PC-9 (cell line): ENCODE results near the gene PTPRT. TPM values are rescaled to one million over a fixed set of nuclear protein-coding genes. Genes with fewer than 3 reads are reported as not detected.

ENCODE experiments used
- BruUV-seq: library from RNA; stranded (reverse); fragments of 400-500 nt; replicated peaks from 2 replicates; lab custom pipeline; 2021; lab: Mats Ljungman, UMichigan
- CTCF ChIA-PET: fragments of 300-600 bp; sonication (Branson Sonifier 250); formaldehyde crosslinking; loops from one replicate; lab custom pipeline; 2022; ENCODE audit warnings: antibody characterized with exemption; lab: Charles Lee
- POLR2A ChIA-PET: fragments of 300-600 bp; sonication (Branson Sonifier 250); formaldehyde crosslinking; loops from one replicate; lab custom pipeline; 2022; ENCODE audit warnings: antibody characterized with exemption; ENCODE audit not compliant: unreplicated experiment; lab: Charles Lee
- DNase-seq, 2 experiments: peaks; one replicate each; pipeline versions ENCODE4 v3.0.0 to v3.0.0-alpha.2; 2015 to 2022; ENCODE audit warnings: mixed read lengths in 1 of 2
- H2AFZ ChIP-seq: fragments of 200-600 bp; sonication (generic); 2 replicates; pipeline ENCODE4 v1.8.1; 2017; ENCODE audit warnings: antibody characterized with exemption
- H3F3A ChIP-seq: fragments of 200-600 bp; sonication (generic); 2 replicates; pipeline ENCODE4 v1.8.1; 2017; ENCODE audit warnings: antibody characterized with exemption, mild to moderate bottlenecking, low read depth; ENCODE audit not compliant: insufficient read depth
- H3K27ac ChIP-seq: fragments of 200-600 bp; sonication (generic); 2 replicates; pipeline ENCODE4 v1.6.1; 2016; ENCODE audit warnings: mixed run types
- H3K27me3 ChIP-seq: fragments of 200-600 bp; sonication (generic); 2 replicates; pipeline ENCODE4 v1.6.1; 2016; ENCODE audit warnings: low read depth, mixed run types; ENCODE audit not compliant: insufficient read depth
- H3K36me3 ChIP-seq: fragments of 200-600 bp; sonication (generic); 2 replicates; pipeline ENCODE4 v1.6.1; 2016; ENCODE audit warnings: low read depth, mixed run types
- H3K4me1 ChIP-seq: fragments of 200-600 bp; sonication (generic); replicated peaks from 2 replicates; pipeline ENCODE4 v1.6.1; 2016; ENCODE audit warnings: mixed run types; ENCODE audit not compliant: insufficient read depth
- H3K4me2 ChIP-seq: fragments of 200-600 bp; sonication (generic); 2 replicates; pipeline ENCODE4 v1.6.1; 2017; ENCODE audit warnings: mixed run types
- H3K4me3 ChIP-seq: fragments of 200-600 bp; sonication (generic); 2 replicates; pipeline ENCODE4 v1.6.1; 2016; ENCODE audit warnings: mixed run types
- H3K79me2 ChIP-seq: fragments of 200-600 bp; sonication (generic); 2 replicates; pipeline ENCODE4 v1.6.1; 2017; ENCODE audit warnings: low read depth, mixed run types
- H3K9me2 ChIP-seq: fragments of 200-600 bp; sonication (generic); 2 replicates; pipeline ENCODE4 v1.8.1; 2017; ENCODE audit warnings: mild to moderate bottlenecking; ENCODE audit not compliant: insufficient read depth
- H3K9me3 ChIP-seq: fragments of 200-600 bp; sonication (generic); 2 replicates; pipeline ENCODE4 v1.8.1; 2016; ENCODE audit warnings: low read depth; ENCODE audit not compliant: insufficient read depth
- H4K20me1 ChIP-seq: fragments of 200-600 bp; sonication (generic); 2 replicates; pipeline ENCODE4 v1.8.1; 2017; ENCODE audit not compliant: insufficient read depth
- EZH2 ChIP-seq: fragments of 200-600 bp; sonication (generic); IDR thresholded peaks from 2 replicates; pipeline ENCODE4 v1.8.0; 2017; ENCODE audit warnings: antibody characterized with exemption, low read depth
- intact Hi-C: fragments of 100-400 bp; cut with micrococcal nuclease; formaldehyde crosslinking; loops from one replicate; pipeline ENCODE4 v1.10.0; 2022; ENCODE audit not compliant: unreplicated experiment
- total RNA-seq: library from RNA; stranded (reverse); gene quantifications from 2 replicates; pipeline ENCODE4 v1.2.3, GENCODE V29; 2021
- TF ChIP-seq, protein P1 (sequence below): fragments of 200-600 bp; sonication (generic); conservative IDR thresholded peaks from 2 replicates; pipeline ENCODE4 v1.6.1; 2017; ENCODE audit warnings: mixed run types, antibody characterized with exemption, mild to moderate bottlenecking, moderate library complexity

PTPRT gene
- total RNA-seq, 1 experiment from 2014 or later = not detected

DNA sequence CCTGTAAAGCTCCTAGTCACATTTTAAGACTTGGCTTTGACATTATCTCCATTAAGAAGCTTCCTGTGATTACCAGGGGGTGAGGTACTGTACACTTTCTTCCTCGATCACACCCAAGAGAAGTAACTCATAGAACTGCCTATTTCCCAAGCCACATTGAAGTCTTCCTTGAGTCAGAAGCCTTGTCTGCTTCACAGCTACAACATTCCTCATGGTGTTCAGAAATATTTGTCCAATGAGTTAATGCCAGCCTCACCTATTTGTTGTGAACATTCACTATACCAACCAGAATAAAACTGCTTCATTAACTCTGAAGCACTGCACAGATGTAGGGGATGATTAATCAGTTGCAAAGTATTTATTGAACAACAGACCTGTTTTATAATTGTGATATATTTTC, 622.3 kb downstream of the PTPRT start:
- Histone ChIP-seq H3K4me1 (no peaks in the 10 kb centered on the region), H3K79me2 (no peaks in the 10 kb centered on the region), H3K4me2 (no peak overlapping the region), H3K9me2 (no peaks in the 10 kb centered on the region), H3K27ac (no peak overlapping the region), H4K20me1 (no peaks in the 10 kb centered on the region), H3K9me3 (no peaks in the 10 kb centered on the region), H3F3A (no peaks in the 10 kb centered on the region), H2AFZ (no peak overlapping the region), H3K27me3 (peaks cover 12% of the 10 kb centered on the region), H3K36me3 (no peaks in the 10 kb centered on the region), H3K4me3 (no peak overlapping the region)
- no TSS peak for BruUV-seq
- TF ChIP-seq, protein P1, sequence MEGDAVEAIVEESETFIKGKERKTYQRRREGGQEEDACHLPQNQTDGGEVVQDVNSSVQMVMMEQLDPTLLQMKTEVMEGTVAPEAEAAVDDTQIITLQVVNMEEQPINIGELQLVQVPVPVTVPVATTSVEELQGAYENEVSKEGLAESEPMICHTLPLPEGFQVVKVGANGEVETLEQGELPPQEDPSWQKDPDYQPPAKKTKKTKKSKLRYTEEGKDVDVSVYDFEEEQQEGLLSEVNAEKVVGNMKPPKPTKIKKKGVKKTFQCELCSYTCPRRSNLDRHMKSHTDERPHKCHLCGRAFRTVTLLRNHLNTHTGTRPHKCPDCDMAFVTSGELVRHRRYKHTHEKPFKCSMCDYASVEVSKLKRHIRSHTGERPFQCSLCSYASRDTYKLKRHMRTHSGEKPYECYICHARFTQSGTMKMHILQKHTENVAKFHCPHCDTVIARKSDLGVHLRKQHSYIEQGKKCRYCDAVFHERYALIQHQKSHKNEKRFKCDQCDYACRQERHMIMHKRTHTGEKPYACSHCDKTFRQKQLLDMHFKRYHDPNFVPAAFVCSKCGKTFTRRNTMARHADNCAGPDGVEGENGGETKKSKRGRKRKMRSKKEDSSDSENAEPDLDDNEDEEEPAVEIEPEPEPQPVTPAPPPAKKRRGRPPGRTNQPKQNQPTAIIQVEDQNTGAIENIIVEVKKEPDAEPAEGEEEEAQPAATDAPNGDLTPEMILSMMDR = no peak
- TF ChIP-seq EZH2 = no peak
- POLR2A ChIA-PET = no interaction called here
- intact Hi-C loops = no loop called here
- CTCF ChIA-PET = no interaction called here
- peak in 1 of 2 experiments; percentile 74 for DNase-seq

DNA sequence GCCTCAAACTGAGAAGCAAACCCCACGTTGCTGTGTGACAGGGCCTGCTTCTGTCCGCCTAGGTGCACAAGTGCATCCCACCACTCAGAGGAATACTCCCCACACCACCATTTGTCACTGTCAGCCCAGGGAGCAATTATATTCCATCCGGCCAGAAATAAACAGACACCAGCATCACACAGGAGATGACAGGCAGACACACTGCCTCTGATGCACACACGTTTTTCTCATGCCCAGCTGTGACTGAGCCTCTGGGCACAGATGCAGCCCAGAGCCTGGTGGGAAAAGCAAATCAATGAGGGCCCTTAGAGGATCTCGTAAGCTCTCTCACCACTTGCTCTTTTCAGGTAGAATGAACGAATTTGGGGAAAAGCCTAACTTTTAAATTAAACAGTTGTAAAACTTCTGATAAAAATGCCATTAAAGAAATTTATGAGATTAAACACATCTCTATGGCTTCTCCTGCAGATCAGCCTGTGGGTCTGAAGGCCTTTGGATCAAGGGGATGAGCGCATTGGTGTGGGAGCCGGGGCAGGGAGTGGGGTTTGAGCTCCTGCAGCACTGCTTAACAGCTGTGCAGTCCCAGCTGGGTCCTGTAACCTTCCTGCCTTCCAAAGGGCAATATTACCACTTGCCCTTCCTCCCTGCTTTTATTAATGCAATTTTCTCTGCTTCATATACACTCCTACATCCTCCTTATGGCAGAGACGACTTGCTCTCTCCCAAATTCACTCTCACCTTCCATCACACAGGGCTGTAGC, 624.3 kb downstream of the PTPRT start:
- no peak overlapping the region for H3K4me3 ChIP-seq
- no peak overlapping the region for H2AFZ ChIP-seq
- H3K9me3 ChIP-seq = no peaks in the 10 kb centered on the region
- ChIA-PET POLR2A (no interaction called here), CTCF (no interaction called here)
- H3K79me2 ChIP-seq = no peaks in the 10 kb centered on the region
- no peak for DNase-seq
- H3K27me3 ChIP-seq = peaks cover 17% of the 10 kb centered on the region
- H3F3A ChIP-seq = no peaks in the 10 kb centered on the region
- H4K20me1 ChIP-seq = no peaks in the 10 kb centered on the region
- no peak overlapping the region for H3K27ac ChIP-seq
- H3K4me1 ChIP-seq = no peaks in the 10 kb centered on the region
- no peak for TF ChIP-seq EZH2
- TF ChIP-seq, protein P1 = no peak
- no peaks in the 10 kb centered on the region for H3K9me2 ChIP-seq
- no peaks in the 10 kb centered on the region for H3K36me3 ChIP-seq
- no peak overlapping the region for H3K4me2 ChIP-seq
- intact Hi-C loops = no loop called here
- no TSS peak for BruUV-seq

DNA sequence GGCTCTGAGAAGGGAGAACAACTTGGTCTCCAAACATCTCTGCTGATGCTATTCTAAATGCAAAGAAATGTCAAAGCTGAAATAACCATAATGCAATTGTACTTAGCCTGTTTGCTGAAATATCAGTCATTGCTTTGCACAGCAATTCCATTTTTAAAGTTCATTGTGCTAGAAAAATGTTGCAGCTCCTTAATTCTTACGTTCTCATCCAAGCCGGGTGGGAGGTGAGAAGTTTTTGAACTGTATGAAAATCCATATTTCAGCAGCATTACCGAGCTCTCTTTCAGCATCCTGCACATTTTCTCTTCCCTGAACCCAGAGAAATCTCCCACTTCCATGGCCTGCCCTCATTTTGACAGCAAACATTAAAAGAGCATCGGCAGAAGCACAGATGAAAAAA, 630.0 kb downstream of the PTPRT start:
- no peaks in the 10 kb centered on the region for H3K9me3 ChIP-seq
- no peak for DNase-seq
- H2AFZ ChIP-seq = no peak overlapping the region
- ChIA-PET POLR2A (no interaction called here), CTCF (no interaction called here)
- intact Hi-C loops = no loop called here
- no peaks in the 10 kb centered on the region for H3K4me1 ChIP-seq
- no peak overlapping the region for H3K27ac ChIP-seq
- no peaks in the 10 kb centered on the region for H3K79me2 ChIP-seq
- no peak for TF ChIP-seq EZH2
- no peak overlapping the region for H3K4me3 ChIP-seq
- H4K20me1 ChIP-seq = no peaks in the 10 kb centered on the region
- no TSS peak for BruUV-seq
- H3K27me3 ChIP-seq = peaks cover 36% of the 10 kb centered on the region
- no peaks in the 10 kb centered on the region for H3K9me2 ChIP-seq
- no peaks in the 10 kb centered on the region for H3K36me3 ChIP-seq
- no peaks in the 10 kb centered on the region for H3F3A ChIP-seq
- H3K4me2 ChIP-seq = no peak overlapping the region
